Spleen (tissue), 11 donors: Measurements from ENCODE around the gene CPED1. TPM values are rescaled to one million over a fixed set of nuclear protein-coding genes. Genes with fewer than 3 reads are reported as not detected.

Experiments
- DNase-seq: peaks from one replicate; pipeline ENCODE4 v3.0.0-alpha.2; 2020
- H3K27ac ChIP-seq, 8 donors: fragments of 200-600 bp; sonication (generic) in 7 of 8; 1 replicate in 4 of 8; 2 replicates in 4 of 8; pipeline versions ENCODE4 v1.5.0 to v1.8.0; 2016 to 2021; ENCODE audit warnings: inconsistent platforms in 4 of 8, mild to moderate bottlenecking in 4 of 8, moderate library complexity in 1 of 8
- H3K27me3 ChIP-seq, 7 donors: fragments of 200-600 bp; sonication (generic) in 6 of 7; replicated peaks in 1 of 7; 1 replicate in 4 of 7; 2 replicates in 3 of 7; pipeline versions ENCODE4 v1.5.0 to v1.8.0; 2016 to 2021; ENCODE audit warnings: inconsistent platforms in 3 of 7, mild to moderate bottlenecking in 1 of 7
- H3K36me3 ChIP-seq, 6 donors: fragments of 200-600 bp; sonication (generic) in 5 of 6; 1 replicate in 4 of 6; 2 replicates in 2 of 6; pipeline versions ENCODE4 v1.5.0 to v1.8.0; 2016 to 2021; ENCODE audit warnings: inconsistent platforms in 2 of 6
- H3K4me1 ChIP-seq, 6 donors: fragments of 200-600 bp; sonication (generic) in 5 of 6; 1 replicate in 3 of 6; 2 replicates in 3 of 6; pipeline versions ENCODE4 v1.5.0 to v1.8.0; 2016 to 2021; ENCODE audit warnings: inconsistent platforms in 3 of 6
- H3K4me3 ChIP-seq, 8 donors: fragments of 200-600 bp; sonication (generic) in 7 of 8; 1 replicate in 4 of 8; 2 replicates in 4 of 8; pipeline versions ENCODE4 v1.5.0 to v1.8.0; 2016 to 2021; ENCODE audit warnings: inconsistent platforms in 4 of 8, mild to moderate bottlenecking in 4 of 8, moderate library complexity in 2 of 8
- H3K9me3 ChIP-seq, 8 donors: fragments of 200-600 bp; sonication (generic) in 7 of 8; 1 replicate in 4 of 8; 2 replicates in 4 of 8; pipeline versions ENCODE4 v1.5.0 to v1.8.0; 2016 to 2021; ENCODE audit warnings: inconsistent platforms in 4 of 8
- CTCF ChIP-seq, 11 experiments: fragments of 200-600 bp in 7 of 11; fragments of 450-650 bp in 4 of 11; sonication (generic) in 4 of 11; IDR thresholded peaks in 8 of 11; conservative IDR thresholded peaks in 3 of 11; 1 replicate in 7 of 11; 2 replicates in 4 of 11; pipeline versions ENCODE4 v1.4.0 to v1.8.0; 2016 to 2021; ENCODE audit warnings: antibody characterized with exemption in 11 of 11, inconsistent platforms in 4 of 11, mild to moderate bottlenecking in 1 of 11
- POLR2A ChIP-seq, 3 donors: fragments of 450-650 bp; IDR thresholded peaks; one replicate each; pipeline ENCODE4 v1.5.1; 2017; ENCODE audit warnings: antibody characterized with exemption in 3 of 3, mild to moderate bottlenecking in 1 of 3
- POLR2AphosphoS5 ChIP-seq, 3 donors: sonication (generic); formaldehyde crosslinking; IDR thresholded peaks; one replicate each; pipeline ENCODE4 v1.5.1; 2017; ENCODE audit warnings: antibody characterized with exemption in 3 of 3
- WGBS, 5 donors: extraction: QIAGEN DNeasy Blood & Tissue Kit in 3 of 5; methylation state at CpG; one replicate each; pipeline versions ENCODE4 v1.1.5 to v1.1.7; 2013 to 2018; 5-methylcytosine and 5-hydroxymethylcytosine counted together
- intact Hi-C: fragments of 100-400 bp; cut with DNase I; formaldehyde crosslinking; loops from one replicate; pipeline ENCODE4 v1.15.0; 2023; ENCODE audit warnings: low total_unique reads
- polyA plus RNA-seq, 3 donors: library from polyadenylated mRNA; stranded (reverse); fragments of 200-250 nt; gene quantifications; one replicate each; pipeline ENCODE4 v1.2.1, GENCODE V29; 2013
- total RNA-seq, 7 donors: library from RNA; depleted of rRNA in 3 of 7; stranded (reverse); fragments of >200 nt in 3 of 7; fragmentation: NEBNext Ultra II Directional in 4 of 7; extraction: Animal tissue kit (Norgen Biotek cat#: 25700) in 4 of 7; gene quantifications; one replicate each; pipeline versions ENCODE4 v1.1.0 to v1.2.1, GENCODE V29; 2016 to 2021
- donor health status: healthy with polysubstance abuse.
- donor health status: DM: no; HTN: no; CAD: no; lungs with moderate emphysema.
- donor health status: DM: no; HTN: no; CAD: no.
- donor health status: Bipolar disorder and iron deficiency.
- donor health status: healthy.
- donor health status: DM: no; HTN: no; CAD: no.
- donor health status: DM: yes; HTN: yes; CAD: no.

CPED1 gene
- total and polyA plus RNA-seq, 10 donors = 1.5 to 81.6 (median 38.6) TPM

GRCh38 chr7:121069346-121070100 lies 81.0 kb downstream of the CPED1 start:
- H3K4me1 ChIP-seq = no peaks in the 10 kb centered on the region
- H3K27ac ChIP-seq = no peak overlapping the region
- H3K36me3 ChIP-seq = no peaks in the 10 kb centered on the region
- no peaks in the 10 kb centered on the region for H3K27me3 ChIP-seq
- H3K9me3 ChIP-seq = no peaks in the 10 kb centered on the region
- no peak overlapping the region for H3K4me3 ChIP-seq
- intact Hi-C loops = no loop called here
- no peak for TF ChIP-seq POLR2A (IDR thresholded peaks at IDR 0.05)
- 80 to 90% (median 87%) methylated on average over 4 of the region's 4 CpGs for WGBS, 5 donors
- no peak for DNase-seq

- intact Hi-C loops = no loop called here
- Histone ChIP-seq H3K27me3 (no peaks in the 10 kb centered on the region), H3K4me3 (no peak overlapping the region), H3K36me3 (no peaks in the 10 kb centered on the region), H3K9me3 (no peaks in the 10 kb centered on the region), H3K4me1 (no peaks in the 10 kb centered on the region), H3K27ac (no peak overlapping the region)
- no peak for DNase-seq
- TF ChIP-seq POLR2AphosphoS5 (IDR thresholded peaks at IDR 0.05) = no peak
- no peak for TF ChIP-seq POLR2A (IDR thresholded peaks at IDR 0.05)
- TF ChIP-seq CTCF (IDR thresholded peaks at IDR 0.05 in 8 of 11, conservative IDR thresholded peaks at IDR 0.05 in 3 of 11) = no peak
- 76 to 97% (median 93%) methylated on average over 1 of the region's 1 CpG for WGBS, 5 donors
Observed at GRCh38 chr7:121071132-121071531, 82.6 kb downstream of the CPED1 start.

- DNase-seq = no peak
- H3K4me3 ChIP-seq = no peak overlapping the region
- H3K4me1 ChIP-seq = no peaks in the 10 kb centered on the region
- no peaks in the 10 kb centered on the region for H3K27me3 ChIP-seq
- intact Hi-C loops = no loop called here
- H3K9me3 ChIP-seq = no peaks in the 10 kb centered on the region
- H3K27ac ChIP-seq = no peak overlapping the region
- 60 to 94% (median 72%) methylated on average over 2 of the region's 2 CpGs for WGBS, 5 donors
- no peaks in the 10 kb centered on the region for H3K36me3 ChIP-seq
- TF ChIP-seq POLR2AphosphoS5 (IDR thresholded peaks at IDR 0.05) (no peak), CTCF (IDR thresholded peaks at IDR 0.05 in 8 of 11, conservative IDR thresholded peaks at IDR 0.05 in 3 of 11) (no peak), POLR2A (IDR thresholded peaks at IDR 0.05) (no peak)
Observed at GRCh38 chr7:121071662-121072061, 83.2 kb downstream of the CPED1 start.

GRCh38 chr7:121072826-121073225 lies 84.3 kb downstream of the CPED1 start:
- Histone ChIP-seq H3K4me1 (no peaks in the 10 kb centered on the region), H3K27me3 (no peaks in the 10 kb centered on the region), H3K4me3 (no peak overlapping the region), H3K9me3 (no peaks in the 10 kb centered on the region), H3K36me3 (no peaks in the 10 kb centered on the region), H3K27ac (no peak overlapping the region)
- TF ChIP-seq CTCF (IDR thresholded peaks at IDR 0.05 in 8 of 11, conservative IDR thresholded peaks at IDR 0.05 in 3 of 11) = no peak
- TF ChIP-seq POLR2A (IDR thresholded peaks at IDR 0.05) = no peak
- TF ChIP-seq POLR2AphosphoS5 (IDR thresholded peaks at IDR 0.05) = no peak
- WGBS, 5 donors = 79 to 85% (median 84%) methylated on average over 2 of the region's 2 CpGs
- no peak for DNase-seq
- intact Hi-C loops = no loop called here
